Activated gamma-delta T cell treated with Interleukin-2 at 50 U/mL for 16 hours (primary cell): Measurements from ENCODE around the gene TBX10.
"Not testable (repeated sequence)": the region's sequence is repeated elsewhere in the genome, so short reads cannot be mapped to it uniquely, and the experiment has no call there.

Experiments used
- DNase-seq: peaks from one replicate; pipeline ENCODE4 v3.0.0-alpha.2; 2020

TBX10 gene

DNA sequence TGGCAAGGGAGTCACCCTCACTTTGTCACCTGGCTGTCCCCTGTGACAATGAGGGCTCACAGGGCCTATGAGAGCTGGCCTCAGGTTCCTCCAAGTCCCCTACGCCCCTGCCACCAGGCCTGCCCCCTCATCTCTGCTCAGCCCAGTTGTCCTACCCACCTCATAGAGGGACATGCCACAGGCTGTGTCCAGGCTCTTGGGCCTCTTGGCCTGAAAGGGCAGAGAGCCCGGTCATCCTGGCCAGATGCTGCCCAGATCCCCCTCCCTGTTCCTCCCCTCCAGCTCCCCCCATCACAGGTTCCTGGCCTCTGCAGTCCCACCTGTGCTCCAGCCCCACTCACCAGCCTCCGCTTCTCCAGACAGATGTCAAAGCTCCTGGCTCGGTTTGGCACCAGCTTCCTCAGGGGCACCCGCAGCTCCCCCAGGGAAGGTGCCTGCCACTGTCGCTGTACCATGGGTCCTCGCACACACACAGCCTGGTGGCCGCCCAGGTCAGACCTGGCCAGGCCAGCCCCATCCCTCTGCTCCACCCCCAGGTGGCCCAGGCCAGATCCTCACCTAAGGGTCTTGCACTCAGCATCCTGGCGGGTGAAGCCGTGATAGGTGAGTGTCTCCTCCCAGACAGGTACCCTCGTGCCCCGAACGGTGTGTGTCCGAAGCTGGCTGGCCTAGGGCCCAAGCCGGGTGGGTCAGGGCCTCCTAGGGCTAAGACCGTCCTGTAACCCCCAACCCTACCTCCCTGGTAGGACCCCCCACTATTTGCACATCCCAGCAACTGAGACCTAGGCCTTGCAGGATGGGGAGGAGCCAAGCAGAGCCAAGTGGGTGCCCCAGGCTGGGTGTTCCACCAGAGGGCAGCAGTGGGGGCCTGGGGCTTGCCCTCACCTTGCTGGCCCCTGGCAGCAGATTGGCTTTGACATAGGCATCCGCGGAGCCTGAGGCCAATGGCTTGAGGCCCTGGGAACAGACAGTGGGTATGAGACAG lies 24.5 kb downstream of the TBX10 start:
- no peak for DNase-seq

DNA sequence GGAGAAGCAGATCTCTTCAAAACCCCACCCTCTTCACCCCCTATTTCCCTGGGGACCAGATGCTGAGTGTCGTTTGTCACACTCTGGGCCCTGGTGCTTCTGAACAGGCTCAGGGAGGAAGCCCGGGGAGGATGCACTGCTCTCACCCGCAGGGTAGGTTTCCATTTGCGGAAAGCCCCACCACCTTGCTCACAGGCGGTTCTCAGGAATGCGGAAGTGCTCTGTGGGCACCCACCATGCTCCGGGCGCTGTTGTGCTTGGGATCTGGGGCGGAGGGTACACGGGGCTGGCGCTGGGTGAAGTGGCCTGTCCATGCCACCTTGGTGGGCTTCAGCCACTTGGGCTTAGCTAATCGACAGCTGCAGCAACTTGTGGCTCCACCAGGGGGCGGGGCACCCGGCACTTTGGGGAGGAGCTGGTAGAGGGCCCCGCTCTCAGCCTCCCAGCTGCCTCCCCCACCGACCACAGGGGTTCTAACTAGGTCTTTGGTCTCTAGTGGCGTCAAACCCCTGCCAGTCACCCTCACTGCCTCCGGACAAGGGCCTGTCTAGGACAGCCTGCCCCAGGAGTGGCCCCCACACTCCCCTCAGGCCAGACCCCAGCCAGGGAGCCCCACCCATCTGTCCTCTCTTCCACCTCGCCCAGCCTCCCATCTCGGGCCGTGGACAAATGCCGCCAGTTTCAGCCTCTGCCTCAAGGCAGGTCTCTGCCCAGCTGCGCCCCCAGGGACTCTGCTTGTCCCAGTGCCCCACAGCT lies 25.4 kb downstream of the TBX10 start:
- peak; percentile 84 for DNase-seq

DNA sequence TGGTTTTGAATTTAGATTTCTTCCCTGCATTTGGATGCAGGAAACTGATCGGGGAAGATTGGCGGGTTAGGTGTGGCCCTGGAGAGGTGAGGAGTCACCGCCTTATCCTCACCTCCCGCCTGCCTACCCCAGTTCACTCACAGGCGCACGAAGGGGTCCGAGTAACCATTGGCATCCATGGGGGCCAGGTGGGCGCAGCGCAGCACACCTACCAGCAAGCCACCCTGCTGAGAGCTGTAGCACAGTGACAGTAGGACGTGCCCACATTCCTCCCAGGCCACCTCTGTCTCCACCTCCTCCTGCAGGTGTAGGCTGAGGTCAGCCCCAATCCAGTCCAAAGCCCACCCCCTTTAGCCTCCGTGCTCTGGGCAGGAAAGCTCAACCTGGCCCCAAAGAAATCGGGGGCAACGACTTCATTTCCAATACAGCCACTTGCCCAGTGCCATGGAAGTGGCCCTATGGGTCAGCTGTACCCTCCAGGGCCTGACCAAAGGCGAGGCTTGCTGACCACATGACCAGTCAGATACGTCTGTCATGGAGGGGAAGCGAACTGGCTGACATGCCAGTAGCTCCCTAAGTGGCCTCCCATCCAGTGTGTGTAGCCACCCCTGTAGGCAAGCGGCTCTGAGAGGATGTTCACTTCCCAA lies 26.1 kb downstream of the TBX10 start:
- no peak for DNase-seq

DNA sequence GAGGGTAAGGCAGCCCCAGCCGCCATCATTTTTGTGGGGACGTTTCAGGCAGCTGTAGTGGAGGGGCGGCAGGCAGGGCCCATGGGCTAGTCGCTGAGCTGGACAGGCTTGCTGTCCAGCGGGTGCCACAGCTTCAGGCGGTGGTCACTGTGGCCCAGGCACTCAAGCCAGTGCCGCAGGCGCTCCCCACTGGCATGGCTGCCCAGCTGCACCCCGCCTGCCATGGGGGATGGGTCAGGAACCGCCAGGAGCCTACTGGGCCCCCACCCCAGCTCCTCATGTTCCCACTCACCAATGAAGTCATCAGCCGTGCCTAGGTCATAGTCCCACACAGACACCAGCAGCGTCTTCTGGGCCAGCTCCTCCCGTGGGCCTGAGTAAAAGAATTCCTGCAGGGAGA lies 26.8 kb downstream of the TBX10 start:
- DNase-seq, result no peak

DNA sequence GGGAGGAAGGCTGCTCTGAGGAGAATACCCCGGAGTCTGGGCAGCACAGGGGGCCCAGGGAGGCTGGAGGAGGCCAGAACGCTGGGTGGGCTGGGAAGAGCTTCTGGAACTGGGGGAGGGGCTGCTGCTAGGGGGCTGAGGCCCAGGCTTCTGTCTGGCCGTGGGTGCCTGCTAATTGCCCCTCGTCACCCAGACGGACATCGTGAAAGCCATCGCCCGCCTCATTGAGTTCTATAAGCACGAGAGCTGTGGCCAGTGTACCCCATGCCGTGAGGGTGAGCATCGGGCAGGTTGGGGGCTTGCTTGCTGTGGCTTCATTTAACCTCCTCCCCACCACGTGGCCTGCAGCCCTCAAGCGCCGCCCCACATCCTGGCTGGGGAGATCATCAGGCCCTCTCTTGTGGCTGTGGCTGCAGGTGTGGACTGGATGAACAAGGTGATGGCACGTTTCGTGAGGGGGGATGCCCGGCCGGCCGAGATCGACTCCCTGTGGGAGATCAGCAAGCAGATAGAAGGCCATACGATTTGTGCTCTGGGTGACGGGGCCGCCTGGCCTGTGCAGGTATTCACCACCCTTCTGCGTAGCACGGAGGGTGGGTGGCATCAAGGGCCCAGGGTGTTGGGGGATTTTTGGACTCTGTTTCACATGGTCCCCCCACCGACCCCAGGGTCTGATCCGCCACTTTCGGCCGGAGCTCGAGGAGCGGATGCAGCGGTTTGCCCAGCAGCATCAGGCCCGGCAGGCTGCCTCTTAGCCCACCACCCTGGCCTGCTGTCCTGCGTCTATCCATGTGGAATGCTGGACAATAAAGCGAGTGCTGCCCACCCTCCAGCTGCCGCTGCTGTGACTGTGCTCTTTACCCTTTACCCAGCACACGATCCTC lies 27.6 kb downstream of the TBX10 start:
- DNase-seq, result no peak

DNA sequence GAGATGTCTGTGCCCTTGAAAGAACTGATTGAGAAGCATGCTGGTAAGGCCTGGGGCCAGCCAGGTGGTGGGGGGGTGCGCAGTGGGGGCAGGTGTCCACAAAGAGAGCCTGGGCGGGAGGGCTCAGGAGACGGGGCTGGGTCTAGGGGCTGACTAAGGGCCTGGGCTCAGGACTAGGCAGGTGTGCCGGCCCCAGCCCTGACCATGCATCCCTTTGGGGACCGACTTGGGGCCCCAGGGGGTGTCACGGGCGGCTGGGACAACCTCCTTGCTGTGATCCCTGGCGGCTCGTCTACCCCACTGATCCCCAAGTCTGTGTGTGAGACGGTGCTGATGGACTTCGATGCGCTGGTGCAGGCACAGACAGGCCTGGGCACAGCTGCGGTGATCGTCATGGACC lies 28.4 kb downstream of the TBX10 start:
- no peak for DNase-seq

DNA sequence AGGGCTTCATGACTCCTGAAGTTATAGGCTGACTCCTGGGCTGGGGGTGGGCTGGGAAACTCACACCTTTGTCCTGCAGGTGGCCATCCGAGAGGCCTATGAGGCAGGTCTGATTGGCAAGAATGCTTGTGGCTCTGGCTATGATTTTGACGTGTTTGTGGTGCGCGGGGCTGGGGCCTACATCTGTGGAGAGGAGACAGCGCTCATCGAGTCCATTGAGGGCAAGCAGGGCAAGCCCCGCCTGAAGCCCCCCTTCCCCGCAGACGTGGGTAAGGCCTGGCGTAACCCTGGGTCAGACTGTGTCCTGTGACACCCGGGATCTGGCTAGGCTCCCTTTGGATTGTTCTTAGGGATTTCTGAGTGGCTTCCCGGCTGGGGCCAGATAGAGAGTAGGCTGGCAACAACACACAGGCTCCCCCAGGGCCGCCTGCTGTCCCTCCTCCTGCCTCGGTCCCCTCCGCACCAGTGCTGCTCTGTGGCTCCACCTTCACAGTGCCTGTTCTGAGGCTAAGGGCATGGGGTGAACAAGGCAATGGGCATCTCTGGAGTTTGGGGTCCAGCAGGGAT lies 29.2 kb downstream of the TBX10 start:
- no peak for DNase-seq

DNA sequence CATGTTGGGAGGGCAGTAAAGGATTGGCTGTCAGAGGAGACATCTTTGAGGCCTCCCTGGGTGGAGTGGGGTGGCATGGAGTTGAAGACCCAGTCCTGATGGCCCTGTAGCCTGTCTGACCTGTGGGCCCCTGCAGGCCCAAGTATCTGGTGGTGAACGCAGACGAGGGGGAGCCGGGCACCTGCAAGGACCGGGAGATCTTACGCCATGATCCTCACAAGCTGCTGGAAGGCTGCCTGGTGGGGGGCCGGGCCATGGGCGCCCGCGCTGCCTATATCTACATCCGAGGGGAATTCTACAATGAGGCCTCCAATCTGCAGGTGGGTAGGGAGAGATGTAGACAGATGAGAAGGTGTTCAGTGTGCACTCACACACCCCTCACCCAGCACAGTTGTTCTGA lies 30.2 kb downstream of the TBX10 start:
- no peak for DNase-seq

DNA sequence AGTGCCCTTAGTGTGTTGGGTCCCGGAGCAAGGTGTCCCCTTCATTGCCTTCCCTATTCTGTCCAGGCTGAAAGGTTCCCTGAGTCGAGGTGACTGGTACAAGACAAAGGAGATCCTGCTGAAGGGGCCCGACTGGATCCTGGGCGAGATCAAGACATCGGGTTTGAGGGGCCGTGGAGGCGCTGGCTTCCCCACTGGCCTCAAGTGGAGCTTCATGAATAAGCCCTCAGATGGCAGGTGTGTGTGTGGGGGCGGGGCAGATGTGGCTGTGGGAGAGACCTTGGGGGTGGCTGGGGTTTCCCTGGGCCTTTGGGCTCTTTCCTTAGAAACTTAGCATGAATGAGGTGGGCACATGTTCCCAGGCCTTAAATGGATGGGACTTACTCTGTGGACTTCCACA lies 31.1 kb downstream of the TBX10 start:
- no peak for DNase-seq

DNA sequence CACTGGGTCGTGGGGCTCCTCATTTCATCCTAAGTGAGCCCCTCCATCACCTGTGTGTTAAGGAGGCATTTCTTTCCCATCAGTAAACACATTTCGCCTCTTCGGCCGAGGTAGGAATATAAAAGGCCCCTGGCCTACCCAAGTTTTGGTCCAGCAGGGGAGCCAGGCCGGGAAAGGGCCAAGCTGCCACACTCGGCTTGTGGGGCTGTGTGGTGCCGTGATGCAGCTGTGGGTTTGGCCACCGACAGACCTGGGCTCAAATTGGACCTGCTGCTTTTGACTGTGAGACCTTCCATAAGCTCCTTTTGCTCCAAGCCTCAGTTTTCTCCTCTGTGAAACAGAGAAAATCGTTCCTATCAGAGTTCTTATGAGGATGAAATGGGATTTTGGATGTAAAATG lies 32.1 kb downstream of the TBX10 start:
- no peak for DNase-seq

DNA sequence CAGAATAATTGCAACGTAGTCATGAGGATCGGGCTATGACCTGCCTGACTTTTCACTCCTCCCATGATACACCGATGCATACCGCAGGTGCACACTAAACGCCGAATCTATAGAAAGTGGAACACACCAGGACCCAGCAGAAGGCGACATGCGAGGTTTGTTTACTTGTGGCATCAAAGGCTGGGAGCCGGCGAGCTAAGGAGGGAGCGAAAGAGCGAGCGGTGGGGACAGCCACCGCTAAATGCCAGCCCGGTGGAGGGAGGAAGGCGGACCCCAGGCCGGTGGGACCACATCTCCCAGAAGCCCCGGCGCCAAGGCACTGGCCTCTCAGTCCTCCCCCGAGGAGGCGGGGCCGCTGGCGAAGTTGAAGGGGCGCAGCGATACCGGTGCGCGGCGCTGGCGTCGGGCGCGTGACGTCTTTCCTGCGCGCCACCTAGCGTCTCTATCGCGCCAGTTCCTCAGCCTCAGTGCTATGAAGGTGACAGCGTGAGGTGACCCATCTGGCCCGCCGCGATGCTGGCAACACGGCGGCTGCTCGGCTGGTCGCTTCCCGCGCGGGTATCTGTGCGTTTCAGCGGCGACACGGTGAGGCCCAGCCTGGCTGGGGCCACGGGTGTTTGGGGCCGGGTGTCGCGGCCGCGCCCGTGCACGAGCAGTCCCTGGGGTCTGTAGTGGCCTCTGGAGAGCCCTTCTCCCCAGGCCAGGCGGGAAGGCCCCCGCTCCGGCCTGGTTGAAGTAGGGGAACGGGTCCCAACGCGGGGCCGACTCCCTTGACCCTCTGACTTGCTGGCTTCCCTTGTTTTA lies 32.9 kb downstream of the TBX10 start, which contains the start of gene NDUFV1:
TSS of gene NDUFV1 (plus strand) at position 445 of the 804 bp plus-strand sequence. CDS start at position 514, 69 bp downstream.
- peak; percentile 96 for DNase-seq

DNA sequence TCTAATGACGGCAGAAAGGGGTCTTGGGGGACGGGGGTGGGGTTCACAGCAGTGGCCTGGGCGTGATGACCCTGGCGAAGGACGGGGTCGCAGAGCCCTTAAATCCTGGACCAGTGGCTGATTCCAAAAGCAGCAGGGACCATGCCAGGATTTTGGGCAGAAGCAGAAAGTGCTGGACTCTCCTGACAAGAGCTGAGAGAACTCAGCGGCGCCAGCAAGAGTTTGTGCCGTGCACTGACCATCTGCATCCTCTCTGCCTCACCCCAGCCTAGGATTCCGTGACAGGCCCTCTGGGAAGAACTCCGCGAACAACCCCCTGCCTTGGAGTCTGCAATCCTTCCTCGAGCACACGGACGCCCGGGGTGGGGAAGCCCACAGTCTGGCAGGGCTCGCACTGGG lies 33.5 kb downstream of the TBX10 start:
- no peak for DNase-seq

DNA sequence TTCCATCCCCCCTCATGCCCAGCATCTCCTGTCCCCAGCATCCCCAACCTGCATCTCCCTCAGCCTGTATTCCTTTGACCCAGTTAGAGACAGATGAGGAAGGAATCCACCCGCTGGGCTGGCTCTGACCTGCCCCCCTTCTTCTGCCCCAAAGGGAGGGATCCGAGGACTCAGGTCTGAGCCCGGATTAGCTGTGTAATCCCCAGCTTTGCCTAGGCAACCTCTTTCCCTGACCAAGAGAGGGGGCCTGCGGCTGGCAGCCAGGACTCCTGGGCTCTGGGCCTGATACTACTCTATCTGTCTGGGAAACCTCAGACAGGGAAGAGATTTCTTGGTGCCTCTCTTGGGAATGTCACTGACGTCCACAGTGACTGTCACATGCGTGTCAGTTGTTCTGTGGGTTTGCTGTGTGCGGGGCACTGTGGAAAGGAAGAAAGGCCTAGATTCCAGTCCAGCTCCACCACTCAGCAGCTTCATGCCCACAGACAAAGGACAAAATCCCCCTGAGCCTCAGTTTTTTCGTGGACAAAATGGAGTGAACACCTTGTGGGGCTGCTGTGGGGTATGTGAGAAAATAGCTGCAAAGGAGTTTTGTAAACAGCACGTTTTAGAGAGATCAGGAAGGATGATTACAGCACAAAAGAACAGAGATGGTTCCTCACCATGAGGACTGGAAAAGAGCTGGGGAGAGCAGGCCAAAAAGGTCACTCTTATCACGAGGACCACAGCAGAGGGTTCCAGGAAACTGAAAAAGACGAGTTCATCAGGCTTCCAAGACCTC lies 34.1 kb downstream of the TBX10 start:
- no peak for DNase-seq

DNA sequence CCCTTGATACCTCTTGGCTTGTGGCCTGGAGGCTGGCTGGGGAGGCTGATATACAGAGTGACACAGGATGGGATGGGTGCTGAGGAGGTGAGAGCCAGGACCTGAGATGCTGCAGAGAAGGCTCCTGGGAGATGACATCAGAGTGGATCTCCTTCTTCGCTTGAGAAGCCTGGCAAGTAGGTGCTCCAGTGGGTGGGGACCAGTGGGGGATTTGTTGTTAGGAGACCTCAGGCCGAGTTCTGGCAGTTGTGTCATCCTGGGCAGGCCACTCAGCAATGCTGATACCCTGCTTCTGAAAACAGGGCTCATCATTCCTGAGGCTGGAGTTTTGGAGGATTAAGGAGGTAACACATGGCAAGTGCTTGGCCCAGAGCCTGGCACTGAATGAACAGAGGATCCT lies 34.7 kb downstream of the TBX10 start:
- no peak for DNase-seq

DNA sequence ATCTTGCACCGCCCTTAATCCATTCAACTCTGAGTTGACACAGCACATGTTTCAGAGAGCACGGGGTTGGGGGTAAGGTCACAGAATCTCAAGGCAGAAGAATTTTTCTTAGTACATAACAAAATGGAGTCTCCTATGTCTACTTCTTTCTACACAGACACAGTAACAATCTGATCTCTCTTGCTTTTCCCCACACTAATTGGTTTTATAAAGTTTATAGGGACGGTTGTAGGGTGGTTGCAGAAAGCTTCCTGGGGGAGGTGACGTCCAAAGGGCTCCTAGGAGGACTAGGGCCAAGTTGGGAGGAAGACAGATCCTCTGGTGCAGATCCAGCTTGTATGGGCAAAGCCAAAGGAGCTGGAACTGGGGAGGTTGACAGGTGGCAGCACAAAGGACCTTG lies 35.4 kb downstream of the TBX10 start:
- not testable (repeated sequence) for DNase-seq

DNA sequence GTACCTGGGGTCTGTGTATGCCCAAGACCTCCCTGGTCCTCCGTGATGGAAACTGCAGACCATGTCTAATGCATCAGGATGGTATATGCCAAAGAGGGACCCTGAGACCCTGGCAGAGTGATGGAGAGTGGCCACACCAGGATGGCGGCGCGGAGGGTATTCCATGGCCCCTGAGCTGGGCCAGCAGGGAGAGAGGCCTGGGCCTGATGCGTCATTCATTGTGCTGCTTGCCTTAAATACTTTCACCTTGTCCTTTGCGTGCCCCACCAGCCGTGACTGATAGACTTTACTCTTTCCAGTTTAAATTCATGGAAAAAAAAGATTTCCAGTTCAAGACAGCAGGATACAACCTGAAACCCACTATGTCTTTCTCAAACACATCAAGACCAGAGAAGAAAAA lies 38.5 kb downstream of the TBX10 start:
- no peak for DNase-seq

DNA sequence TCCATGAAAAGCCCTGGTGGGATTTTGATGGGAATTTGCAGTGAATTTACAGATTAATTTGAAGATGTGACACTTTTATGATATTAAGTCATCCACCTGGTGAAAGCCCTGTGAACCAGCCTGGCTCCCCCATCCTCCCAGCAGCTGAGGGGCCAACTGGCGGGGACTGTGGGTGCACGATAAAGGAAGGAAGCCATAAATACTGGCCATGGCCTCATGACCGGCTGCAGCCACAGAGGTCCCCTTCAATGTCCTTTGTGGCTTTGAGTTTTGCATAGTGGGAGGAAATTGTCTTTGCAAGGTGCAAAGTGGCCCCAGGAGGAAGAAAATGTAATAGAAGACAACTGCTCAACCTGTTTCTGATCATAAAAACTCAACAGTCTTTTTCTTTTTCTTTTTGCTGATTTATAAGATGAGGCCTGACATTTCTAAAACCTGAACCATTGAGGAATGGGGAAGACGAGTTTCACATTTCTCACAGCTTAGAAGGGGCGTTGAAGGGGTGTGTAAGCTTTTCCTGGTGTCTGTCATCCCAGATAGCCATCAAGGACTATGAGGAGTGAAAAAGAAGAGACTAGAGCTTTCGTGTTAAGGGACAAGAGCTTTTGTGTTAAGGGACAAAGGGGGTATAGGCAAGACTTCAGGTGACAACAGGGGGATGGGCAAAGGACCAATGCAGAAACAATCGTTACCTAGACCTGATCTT lies 39.1 kb downstream of the TBX10 start:
- DNase-seq, result no peak

DNA sequence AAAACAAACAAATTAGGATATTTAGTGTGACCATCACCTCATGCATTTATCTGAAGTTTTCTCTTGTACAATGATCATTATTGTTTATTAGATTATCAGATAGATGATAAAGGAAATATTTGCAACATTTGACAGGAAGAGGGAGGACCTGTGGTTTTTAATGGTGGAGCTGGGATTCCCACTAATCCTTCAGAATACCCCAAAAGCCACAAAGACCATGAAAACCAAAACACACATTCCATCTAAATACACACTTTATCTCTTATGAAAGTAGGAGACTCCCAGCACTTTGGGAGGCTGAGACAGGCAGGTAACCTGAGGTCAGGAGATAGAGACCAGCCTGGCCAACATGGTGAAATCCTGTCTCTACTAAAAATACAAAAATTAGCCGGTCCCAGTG lies 40.4 kb downstream of the TBX10 start:
- no peak for DNase-seq

DNA sequence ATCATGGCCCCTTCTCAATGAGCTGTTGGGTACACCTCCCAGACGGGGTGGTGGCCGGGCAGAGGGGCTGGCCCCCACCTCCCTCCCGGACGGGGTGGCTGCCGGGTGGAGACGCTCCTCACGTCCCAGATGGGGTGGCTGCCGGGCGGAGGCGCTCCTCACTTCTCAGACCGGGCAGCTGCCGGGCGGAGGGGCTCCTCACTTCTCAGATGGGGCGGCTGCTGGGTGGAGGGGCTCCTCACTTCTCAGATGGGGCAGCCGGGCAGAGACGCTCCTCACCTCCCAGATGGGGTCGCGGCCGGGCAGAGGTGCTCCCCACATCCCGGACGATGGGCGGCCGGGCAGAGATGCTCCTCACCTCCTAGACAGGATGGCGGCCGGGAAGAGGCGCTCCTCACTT lies 41.6 kb downstream of the TBX10 start:
- not testable (repeated sequence) for DNase-seq

DNA sequence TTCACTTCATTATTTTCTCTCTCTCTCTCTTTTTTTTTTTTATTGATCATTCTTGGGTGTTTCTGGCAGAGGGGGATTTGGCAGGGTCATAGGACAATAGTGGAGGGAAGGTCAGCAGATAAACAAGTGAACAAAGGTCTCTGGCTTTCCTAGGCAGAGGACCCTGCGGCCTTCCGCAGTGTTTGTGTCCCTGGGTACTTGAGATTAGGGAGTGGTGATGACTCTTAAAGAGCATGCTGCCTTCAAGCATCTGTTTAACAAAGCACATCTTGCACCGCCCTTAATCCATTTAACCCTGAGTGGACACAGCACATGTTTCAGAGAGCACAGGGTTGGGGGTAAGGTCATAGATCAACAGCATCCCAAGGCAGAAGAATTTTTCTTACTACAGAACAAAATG lies 42.1 kb downstream of the TBX10 start:
- not testable (repeated sequence) for DNase-seq
